Smooth muscle cell of the brain vasculature (primary cell): ENCODE measurements around the gene PYGO1.
"Not testable (repeated sequence)": the region's sequence is repeated elsewhere in the genome, so short reads cannot be mapped to it uniquely, and the experiment has no call there.

Source experiments
- DNase-seq: peaks from one replicate; pipeline ENCODE4 v3.0.0-alpha.2; 2012; ENCODE audit warnings: low read depth, low spot score

Gene PYGO1, protein sequence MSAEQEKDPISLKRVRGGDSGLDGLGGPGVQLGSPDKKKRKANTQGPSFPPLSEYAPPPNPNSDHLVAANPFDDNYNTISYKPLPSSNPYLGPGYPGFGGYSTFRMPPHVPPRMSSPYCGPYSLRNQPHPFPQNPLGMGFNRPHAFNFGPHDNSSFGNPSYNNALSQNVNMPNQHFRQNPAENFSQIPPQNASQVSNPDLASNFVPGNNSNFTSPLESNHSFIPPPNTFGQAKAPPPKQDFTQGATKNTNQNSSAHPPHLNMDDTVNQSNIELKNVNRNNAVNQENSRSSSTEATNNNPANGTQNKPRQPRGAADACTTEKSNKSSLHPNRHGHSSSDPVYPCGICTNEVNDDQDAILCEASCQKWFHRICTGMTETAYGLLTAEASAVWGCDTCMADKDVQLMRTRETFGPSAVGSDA

DNA sequence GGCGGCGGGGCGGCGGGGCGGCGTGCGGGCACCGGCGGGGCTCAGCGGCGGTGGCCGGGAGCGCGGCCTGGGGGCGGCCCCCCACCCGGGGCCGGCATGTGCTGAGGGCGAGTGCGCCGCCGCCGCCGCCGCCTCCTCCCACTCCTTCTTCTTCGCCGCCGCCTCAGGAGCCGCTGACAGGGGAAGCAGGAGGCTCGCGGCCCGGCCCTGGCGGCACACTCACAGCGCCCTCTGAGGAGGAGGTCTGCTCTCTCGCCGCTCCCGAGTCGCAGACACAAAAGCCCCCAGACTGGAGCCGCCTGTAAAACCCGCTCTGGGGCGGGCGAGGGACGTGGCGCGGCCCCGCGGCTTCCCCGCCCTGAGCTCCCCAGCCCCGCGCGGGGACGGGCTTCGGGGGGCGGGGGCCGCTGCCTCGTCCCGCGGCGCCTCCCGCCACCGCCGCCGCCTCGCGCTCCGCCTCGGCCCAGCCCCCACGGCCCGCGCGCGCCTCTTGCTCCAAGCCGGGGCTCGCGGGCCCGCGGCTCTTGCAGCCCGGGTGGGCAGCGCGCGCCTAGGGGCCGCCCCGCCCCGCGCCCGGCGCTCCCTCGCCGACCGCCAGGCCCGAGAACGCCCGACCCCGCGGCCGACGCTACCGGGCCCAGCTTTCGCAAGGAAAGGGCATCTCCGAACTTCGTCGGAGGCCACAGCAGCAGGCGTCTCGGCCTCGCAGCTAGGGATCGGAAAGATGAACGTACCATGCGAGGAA, at the start of gene PYGO1:
Gene PYGO1 (minus strand): TSS at position 276 of the 745 bp plus-strand sequence. CDS start 462 bp downstream, outside the sequence.
- no peak for DNase-seq

GRCh38 chr15:55637086-55637485, 48.9 kb upstream of the PYGO1 start:
- DNase-seq = no peak

GRCh38 chr15:55633731-55634130, 45.6 kb upstream of the PYGO1 start:
- no peak for DNase-seq

DNA sequence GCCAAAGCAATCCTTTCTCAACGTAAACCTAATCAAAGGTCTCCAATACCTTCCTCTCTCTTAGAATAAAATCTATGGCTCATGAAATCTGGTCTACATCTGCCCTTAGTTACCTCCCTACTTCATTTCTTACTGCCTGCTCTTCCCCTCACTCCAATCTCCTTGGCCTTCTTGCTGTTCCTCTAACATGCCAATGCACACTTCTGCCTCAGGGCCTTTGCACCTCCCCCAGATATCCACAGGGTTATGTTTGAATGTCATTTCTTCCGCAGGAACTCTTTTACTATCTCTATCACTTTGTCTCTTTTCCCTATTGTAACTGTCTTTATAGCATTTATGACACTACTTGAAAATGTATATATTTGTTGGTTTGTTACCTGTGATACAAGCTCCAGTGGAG, 44.3 kb upstream of the PYGO1 start:
- no peak for DNase-seq

DNA sequence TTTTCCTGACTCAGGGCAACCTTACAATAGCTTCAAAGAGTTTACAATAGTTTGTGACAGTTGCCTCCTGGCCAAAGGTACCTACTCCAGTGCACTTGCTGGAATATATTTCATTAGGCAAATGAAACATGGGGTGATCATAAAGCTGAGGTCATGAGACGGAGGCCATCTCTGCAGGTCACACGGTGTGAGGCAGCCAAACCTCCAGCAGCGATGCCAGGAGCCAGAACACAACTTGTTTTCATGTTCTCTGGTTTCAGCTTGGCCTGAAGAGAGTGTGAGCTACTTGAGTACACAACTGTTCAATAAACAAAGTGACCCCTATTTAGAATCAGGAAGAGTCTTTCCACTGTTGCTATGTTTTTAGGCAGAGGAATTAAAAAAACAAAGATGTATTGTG, 42.7 kb upstream of the PYGO1 start:
- DNase-seq = no peak

DNA sequence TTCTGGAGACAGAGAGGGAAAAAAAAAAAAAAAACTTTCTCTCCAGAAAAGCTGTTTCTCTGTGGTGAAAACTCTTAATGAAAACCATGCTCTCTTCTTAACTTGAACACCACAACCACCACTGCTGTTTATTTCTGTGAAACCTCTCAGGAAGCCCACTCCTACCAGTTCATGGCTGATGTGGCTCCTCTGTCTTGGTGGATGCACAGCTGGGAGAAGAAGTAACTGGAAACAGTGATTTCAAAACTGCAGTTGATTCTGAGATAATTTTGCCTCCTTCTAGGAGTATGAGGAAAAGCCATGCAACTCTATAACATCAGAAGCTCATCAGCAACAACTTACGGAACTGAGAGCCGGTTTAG, 40.2 kb upstream of the PYGO1 start:
- no peak for DNase-seq

DNA sequence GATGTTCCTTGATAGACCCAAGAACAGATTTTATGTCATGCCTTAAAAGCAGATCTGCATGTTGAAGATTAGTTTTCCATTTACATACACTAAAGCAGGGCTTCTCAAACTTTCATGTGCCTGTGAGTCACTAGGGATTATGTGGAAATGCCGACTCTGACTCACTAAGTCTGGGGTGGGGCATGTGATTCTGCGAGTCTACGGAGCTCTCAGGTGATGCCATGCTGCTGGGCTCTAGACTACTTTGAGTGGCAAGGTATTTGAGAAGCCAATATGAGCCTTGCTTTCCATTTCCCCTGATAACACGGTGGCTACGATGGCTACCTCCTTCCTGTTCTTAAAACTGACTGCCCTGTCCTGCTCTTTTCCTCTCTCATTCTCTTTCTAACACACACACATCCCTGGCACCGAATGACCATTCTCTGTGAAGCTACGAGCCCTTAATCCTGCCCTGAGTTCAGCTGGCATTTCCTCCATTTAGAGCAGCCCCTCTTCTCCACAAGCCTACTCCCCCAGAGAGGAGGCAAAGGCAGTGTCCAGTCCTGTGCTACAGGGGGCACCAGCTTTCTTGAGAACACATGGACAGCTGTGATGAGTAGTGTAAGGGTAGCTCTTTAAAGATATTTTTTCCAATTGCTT, 39.7 kb upstream of the PYGO1 start:
- DNase-seq = peak; percentile 20

GRCh38 chr15:55619783-55620182, 31.6 kb upstream of the PYGO1 start:
- no peak for DNase-seq

- no peak for DNase-seq
These were observed 30.2 kb upstream of the PYGO1 start for GRCh38 chr15:55618387-55618786.

DNA sequence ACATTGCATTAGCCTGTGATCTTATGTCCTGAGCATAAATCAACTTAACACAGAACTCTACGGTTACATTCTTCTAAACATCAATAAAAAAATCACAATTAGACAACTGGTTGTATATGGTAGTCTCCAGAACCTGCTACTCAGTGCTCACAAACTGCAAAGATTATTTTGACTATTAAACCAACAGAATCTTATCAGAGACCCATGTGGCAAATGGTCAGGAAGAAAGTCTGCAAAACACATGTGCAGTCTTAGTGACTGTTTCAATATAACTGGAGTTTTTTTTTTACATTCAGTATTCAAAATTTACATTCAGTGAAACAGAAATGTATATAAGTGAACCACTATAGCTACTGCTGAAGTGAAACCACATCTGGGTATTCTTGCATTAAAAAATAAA, 27.3 kb upstream of the PYGO1 start:
- DNase-seq = no peak

DNA sequence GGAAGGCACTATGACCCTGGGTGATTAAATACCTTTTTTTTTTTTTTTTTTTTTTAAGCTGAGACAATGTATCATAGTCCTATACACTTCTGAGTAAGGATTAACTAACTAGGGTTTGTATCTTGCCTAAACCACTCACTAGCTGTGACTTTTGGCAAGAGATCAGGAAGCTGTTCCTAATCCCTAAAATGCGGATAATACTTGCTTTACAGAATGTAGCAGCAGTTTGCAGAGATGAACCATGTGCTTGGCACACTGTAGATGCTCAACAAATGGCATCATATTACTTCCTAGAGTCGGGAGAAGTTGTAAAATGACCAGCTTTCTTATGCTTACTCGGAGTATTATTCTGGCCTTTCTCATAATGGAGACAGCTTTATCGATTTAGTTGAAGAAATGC, 25.6 kb upstream of the PYGO1 start:
- no peak for DNase-seq

GRCh38 chr15:55606214-55606613, 18.1 kb upstream of the PYGO1 start:
- no peak for DNase-seq

- no peak for DNase-seq
These were observed 13.2 kb upstream of the PYGO1 start for GRCh38 chr15:55601374-55601773.

- DNase-seq = no peak
These were observed 11.3 kb upstream of the PYGO1 start for GRCh38 chr15:55599439-55599838.

GRCh38 chr15:55593019-55593418, 4.9 kb upstream of the PYGO1 start:
- DNase-seq = not testable (repeated sequence)

DNA sequence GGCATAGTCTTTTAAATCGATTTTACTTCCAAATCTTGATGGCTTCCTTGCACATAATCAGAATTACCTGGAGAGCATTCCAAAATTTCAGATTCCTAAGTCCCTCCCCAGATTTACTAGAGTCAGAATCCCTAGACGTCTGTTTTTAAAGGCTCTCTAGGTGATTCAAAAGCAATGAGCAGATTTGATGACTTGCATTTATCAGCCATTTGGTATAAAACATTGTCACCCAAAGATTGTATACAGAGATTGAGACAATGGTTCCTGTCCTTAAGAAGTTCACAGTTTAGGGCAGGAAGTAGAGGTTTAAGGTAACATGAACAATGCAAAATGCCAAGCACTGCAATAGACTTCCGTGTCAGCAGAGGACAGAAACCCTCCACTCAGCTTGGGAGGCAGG, 2.6 kb upstream of the PYGO1 start:
- no peak for DNase-seq

DNA sequence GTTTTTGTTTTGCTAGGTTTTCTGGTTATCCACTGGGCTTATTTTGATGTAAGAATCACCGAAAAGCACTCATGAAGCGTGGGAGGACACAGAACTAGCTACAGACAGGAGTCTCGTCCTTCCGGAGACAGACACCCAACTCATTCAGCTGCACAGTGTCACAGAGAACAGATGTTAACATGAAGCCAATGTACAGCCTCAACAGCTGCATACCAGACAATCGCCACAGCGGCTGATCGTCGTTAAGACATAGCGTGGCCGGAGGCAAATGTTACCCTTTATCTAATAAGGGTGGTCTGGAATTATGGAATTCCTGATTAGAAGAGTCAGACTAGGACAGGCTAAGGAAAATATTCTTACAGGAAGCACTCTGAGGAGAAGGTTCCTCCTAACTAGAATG, 1.1 kb upstream of the PYGO1 start:
- no peak for DNase-seq

DNA sequence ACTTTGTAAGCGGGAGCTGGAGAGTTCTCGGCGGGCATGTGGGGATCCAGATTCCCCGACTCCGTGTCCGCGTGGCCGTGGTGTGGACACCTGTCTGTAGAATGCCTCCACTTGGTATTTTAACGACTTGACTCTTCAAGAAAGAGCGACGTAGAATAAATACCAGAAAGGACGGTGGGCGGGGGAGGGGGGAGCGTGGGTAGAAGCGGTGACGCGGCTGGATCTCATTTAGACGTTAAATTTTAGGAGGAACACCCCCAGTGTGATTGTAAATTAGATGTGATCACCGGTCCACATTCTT, 620 bp upstream of the PYGO1 start:
- no peak for DNase-seq

- no peak for DNase-seq
These were observed 650 bp downstream of the PYGO1 start for GRCh38 chr15:55587321-55588069.

GRCh38 chr15:55586808-55587207, 1.3 kb downstream of the PYGO1 start:
- no peak for DNase-seq

DNA sequence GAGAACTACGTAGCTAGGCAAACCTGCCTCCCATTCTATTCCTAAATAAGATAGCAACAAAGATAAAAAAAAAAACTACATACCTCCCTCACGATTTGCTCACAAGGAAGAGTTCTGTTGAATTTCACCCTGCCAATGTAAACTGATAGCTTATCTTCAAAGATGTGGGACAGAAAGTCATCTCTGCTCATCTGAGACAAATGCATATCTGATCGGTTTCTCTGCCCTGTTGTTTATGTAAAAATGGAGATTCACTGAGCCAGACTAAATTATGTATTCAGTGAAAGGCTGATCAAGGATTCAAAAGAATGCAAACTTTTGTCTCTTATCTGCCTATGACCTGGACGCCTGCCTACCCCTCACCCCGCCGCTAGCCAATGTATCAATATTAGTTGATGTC, 11.2 kb downstream of the PYGO1 start:
- DNase-seq = no peak

DNA sequence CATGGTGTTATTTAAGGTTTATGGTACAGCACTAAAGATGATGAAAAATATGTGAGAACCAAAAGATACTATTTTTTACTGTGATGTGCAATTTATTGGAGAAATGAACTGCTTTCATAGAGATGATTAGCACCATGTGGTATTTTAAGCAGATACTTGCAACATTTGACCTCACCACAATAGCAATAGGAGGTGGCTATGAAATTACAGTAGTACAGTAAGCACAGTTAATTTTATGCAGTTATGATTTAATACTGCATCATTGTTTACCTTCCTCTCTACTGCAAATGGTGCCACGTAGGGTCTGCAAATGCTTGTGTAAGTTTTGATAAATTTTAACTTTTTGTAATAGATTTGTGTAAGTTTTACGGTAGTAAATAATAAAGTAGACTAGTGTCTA, 14.0 kb downstream of the PYGO1 start:
- no peak for DNase-seq
